NOMO-1 (cell line): ENCODE results near the gene FBXO42.

Experiments used
- DNase-seq, 2 experiments: peaks; one replicate each; lab custom pipeline; 2025; ENCODE audit not compliant: unreplicated experiment in 2 of 2; lab: John Stamatoyannopoulos, UW

FBXO42 gene

GRCh38 chr1:16245476-16246196 lies 106.6 kb downstream of the FBXO42 start:
- DNase-seq = no peak

GRCh38 chr1:16244650-16245285 lies 107.5 kb downstream of the FBXO42 start:
- DNase-seq = no peak

- DNase-seq = peak; percentile 54 to 60
These were observed 108.2 kb downstream of the FBXO42 start for GRCh38 chr1:16243936-16244649.

GRCh38 chr1:16243215-16243610 lies 109.1 kb downstream of the FBXO42 start:
- DNase-seq = no peak

GRCh38 chr1:16242556-16243214 lies 109.6 kb downstream of the FBXO42 start:
- no peak for DNase-seq

GRCh38 chr1:16241221-16241708 lies 111.0 kb downstream of the FBXO42 start:
- no peak for DNase-seq

GRCh38 chr1:16239972-16240491 lies 112.2 kb downstream of the FBXO42 start:
- no peak for DNase-seq

GRCh38 chr1:16237343-16237830 lies 114.9 kb downstream of the FBXO42 start:
- DNase-seq = no peak

GRCh38 chr1:16236511-16237342 lies 115.6 kb downstream of the FBXO42 start, which contains the start of gene CPLANE2:
TSS of gene CPLANE2 (minus strand) at chr1:16237183. CDS start at chr1:16236742, 441 bp downstream.
- peak; percentile 82 to 93 for DNase-seq

GRCh38 chr1:16235944-16236510 lies 116.3 kb downstream of the FBXO42 start:
- DNase-seq = peak; percentile 33 to 34

GRCh38 chr1:16235347-16235746 lies 116.9 kb downstream of the FBXO42 start:
- DNase-seq = no peak

- DNase-seq = no peak
These were observed 118.8 kb downstream of the FBXO42 start for GRCh38 chr1:16233431-16233830.

GRCh38 chr1:16232316-16232710 lies 120.0 kb downstream of the FBXO42 start:
- DNase-seq = no peak

GRCh38 chr1:16231331-16232315 lies 120.7 kb downstream of the FBXO42 start:
- DNase-seq = no peak

- no peak for DNase-seq
These were observed 121.5 kb downstream of the FBXO42 start for GRCh38 chr1:16230744-16231143.

GRCh38 chr1:16229976-16230740 lies 122.1 kb downstream of the FBXO42 start:
- no peak for DNase-seq

- DNase-seq = peak in 1 of 2 experiments; percentile 6
These were observed 125.6 kb downstream of the FBXO42 start for GRCh38 chr1:16226490-16227179.
